Measurements from ENCODE around the gene LRMDA. TPM values are rescaled to one million over a fixed set of nuclear protein-coding genes. Genes with fewer than 3 reads are reported as not detected.

LRMDA gene
- total and polyA plus RNA-seq, 2 donors (not counting 3 experiments of a cell fraction or from before 2014, with no cell fraction given), result 9.7 to 18.0 TPM

DNA sequence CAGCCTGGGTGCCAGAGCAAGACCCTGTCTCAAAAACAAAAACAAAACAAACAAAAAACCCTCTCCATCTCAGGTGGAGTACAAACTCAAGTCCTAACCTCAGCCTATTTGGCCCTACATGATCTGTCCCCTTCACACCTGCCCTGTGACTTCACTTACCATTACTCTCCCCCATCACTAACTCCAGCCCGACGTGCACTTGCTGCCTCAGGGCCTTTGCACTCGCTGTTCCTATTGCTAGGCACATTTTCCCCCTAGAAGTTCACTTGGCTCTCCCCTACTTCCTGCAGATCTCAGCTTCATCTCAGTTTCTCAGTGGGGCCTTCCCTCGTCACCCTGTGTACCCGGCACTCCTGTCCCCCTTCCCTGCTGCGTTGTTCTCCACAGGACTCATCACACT lies 8.5 kb upstream of the LRMDA start:
- CTCF ChIA-PET, result no interaction called here
- H3K4me1 ChIP-seq (ENCODE audit: control insufficient read depth, extremely low read depth, insufficient read depth, low read length), result peaks cover 2% of the 10 kb centered on the region
- no peaks in the 10 kb centered on the region for H3K9me1 ChIP-seq (replicated peaks; ENCODE audit: control insufficient read depth, extremely low read depth, insufficient read depth, low read length)
- no peaks in the 10 kb centered on the region for H3K9me3 ChIP-seq (replicated peaks; ENCODE audit: control insufficient read depth, insufficient read depth, low read length)
- H2AFZ ChIP-seq (ENCODE audit: low read depth, low read length), result no peak overlapping the region
- no peak overlapping the region for H3K4me3 ChIP-seq (replicated peaks in 1 of 3; ENCODE audit: insufficient read depth in 1 of 3, low read depth in 1 of 3, low read length in 3 of 3)
- POLR2A ChIA-PET, result no interaction called here
- peaks cover 3 to 4% of the 10 kb centered on the region in 2 experiments for H3K27me3 ChIP-seq (ENCODE audit: control insufficient read depth in 2 of 2, insufficient read depth in 2 of 2, low read length in 2 of 2)
- H3K36me3 ChIP-seq (ENCODE audit: control insufficient read depth in 2 of 2, extremely low read depth in 1 of 2, insufficient read depth in 2 of 2, low read length in 2 of 2), result no peaks in the 10 kb centered on the region
- no peak overlapping the region for H3K9ac ChIP-seq (replicated peaks; ENCODE audit: extremely low read depth, insufficient read depth, low read length)
- no peak for TF ChIP-seq POLR2A (IDR thresholded peaks at IDR 0.05; ENCODE audit: low read depth, low read length)
- no peak for TF ChIP-seq CTCF (IDR thresholded peaks at IDR 0.05; ENCODE audit: extremely low read depth in 1 of 2, insufficient read depth in 1 of 2, low read depth in 1 of 2, low read length in 2 of 2)
- TF ChIP-seq GATA2 (IDR thresholded peaks at IDR 0.05; ENCODE audit: insufficient read depth, insufficient read length, low read depth, low read length), result no peak
- TF ChIP-seq MYC (IDR thresholded peaks at IDR 0.05; ENCODE audit: low read depth, low read length), result no peak
- TF ChIP-seq FOS (IDR thresholded peaks at IDR 0.05; ENCODE audit: borderline replicate concordance, insufficient read depth, low read length), result no peak
- no peak for TF ChIP-seq JUN (IDR thresholded peaks at IDR 0.05; ENCODE audit: borderline replicate concordance, insufficient read depth, insufficient read length, low read depth)
- TF ChIP-seq MAX (IDR thresholded peaks at IDR 0.05; ENCODE audit: insufficient read depth, insufficient read length), result no peak
- no peak for TF ChIP-seq POLR2AphosphoS5 (IDR thresholded peaks at IDR 0.05; ENCODE audit: insufficient read depth, low read depth, low read length)
- no peak for TF ChIP-seq EZH2 (IDR thresholded peaks at IDR 0.05; ENCODE audit: borderline replicate concordance, low read depth, low read length, severe bottlenecking)
- no peaks in the 10 kb centered on the region for H4K20me1 ChIP-seq (replicated peaks; ENCODE audit: control insufficient read depth, extremely low read depth, insufficient read depth, low read length)
- H3K27ac ChIP-seq (ENCODE audit: insufficient read depth, low read depth, low read length), result no peak overlapping the region
- intact Hi-C loops (cut with micrococcal nuclease), result no loop called here
- no TSS peak for BruUV-seq (replicated peaks)
- DNase-seq (ENCODE audit: low read depth, low spot score) (no peak), FAIRE-seq (no peak)
- no peak overlapping the region for H3K4me2 ChIP-seq (ENCODE audit: insufficient read depth, low read length)
- H3K79me2 ChIP-seq (ENCODE audit: control insufficient read depth, insufficient read depth, low read length), result no peaks in the 10 kb centered on the region
- dilution Hi-C loops (cut with MboI; ENCODE audit: extremely low pct_ligation_motif_present, low sequenced_read_pairs), result no loop called here
